GM19463 (cell line): ENCODE results near the gene UBE3A.
"Not testable (repeated sequence)": the region's sequence is repeated elsewhere in the genome, so short reads cannot be mapped to it uniquely, and the experiment has no call there.

Experiments used
- ATAC-seq: cut with Tn5 transposase; IDR thresholded peaks from one replicate; pipeline ENCODE4 v1.9.1; 2021; ENCODE audit warnings: mild to moderate bottlenecking, moderate library complexity; ENCODE audit not compliant: unreplicated experiment

UBE3A gene

GRCh38 chr15:25438601-25439368, at the start of gene UBE3A:
Gene UBE3A (minus strand): TSS chr15:25439024. CDS start chr15:25409107, 29,917 bp downstream.
- peak; percentile 84 for ATAC-seq

GRCh38 chr15:25487226-25487884, 48.5 kb upstream of the UBE3A start:
- no peak for ATAC-seq

GRCh38 chr15:25486051-25486450, 47.2 kb upstream of the UBE3A start:
- ATAC-seq = no peak

DNA sequence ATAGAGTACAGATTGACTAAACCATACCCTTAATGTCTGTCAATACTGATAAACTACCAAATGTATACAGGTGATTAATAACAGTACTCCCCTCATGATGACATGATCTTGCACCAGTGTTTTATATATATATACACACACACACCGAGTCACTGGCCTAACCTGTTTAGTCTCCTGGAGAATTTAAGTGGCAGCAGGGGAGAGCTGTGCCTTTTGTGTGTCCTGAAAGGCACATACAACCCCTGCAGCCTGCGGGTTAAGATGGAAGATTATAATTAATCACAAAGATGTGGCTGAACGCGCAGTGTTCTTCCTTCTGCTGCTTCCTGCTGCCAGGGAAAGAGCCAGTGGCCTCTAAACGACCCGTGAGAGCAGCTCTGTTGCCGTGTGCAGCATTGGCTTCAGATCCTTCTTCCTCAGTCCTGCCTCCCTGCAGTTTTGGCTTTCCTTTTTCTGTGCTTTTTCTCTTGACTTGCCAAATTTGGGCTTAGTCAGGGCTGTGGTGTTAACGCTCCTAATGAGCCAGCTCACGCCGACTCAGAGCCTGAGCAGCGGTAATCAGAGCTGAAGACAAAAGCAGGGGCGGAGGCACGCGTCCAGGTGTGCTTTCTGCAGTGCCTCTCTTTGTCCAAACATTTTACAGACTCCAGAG, 42.5 kb upstream of the UBE3A start:
- ATAC-seq = no peak

DNA sequence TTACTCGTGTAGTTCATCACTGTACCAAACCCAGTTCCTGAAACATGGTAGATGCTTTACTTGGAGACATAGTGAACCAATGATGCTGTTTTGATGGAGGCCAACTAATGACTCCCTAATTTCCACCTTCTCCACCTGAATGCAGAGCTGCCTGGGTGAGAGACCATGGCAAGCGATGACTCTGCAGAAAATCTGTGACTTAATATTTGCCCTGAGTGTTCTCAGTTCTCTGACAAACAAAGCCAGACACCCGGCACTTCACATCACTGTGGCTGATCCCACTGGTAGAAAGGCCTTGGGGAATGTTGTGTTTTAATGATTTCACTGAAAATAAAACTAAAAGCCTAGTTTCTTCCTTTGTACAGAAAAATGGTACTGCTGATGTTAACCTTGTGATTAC, 39.5 kb upstream of the UBE3A start:
- no peak for ATAC-seq

- ATAC-seq = no peak
Measured at GRCh38 chr15:25477816-25478215, 39.0 kb upstream of the UBE3A start.

DNA sequence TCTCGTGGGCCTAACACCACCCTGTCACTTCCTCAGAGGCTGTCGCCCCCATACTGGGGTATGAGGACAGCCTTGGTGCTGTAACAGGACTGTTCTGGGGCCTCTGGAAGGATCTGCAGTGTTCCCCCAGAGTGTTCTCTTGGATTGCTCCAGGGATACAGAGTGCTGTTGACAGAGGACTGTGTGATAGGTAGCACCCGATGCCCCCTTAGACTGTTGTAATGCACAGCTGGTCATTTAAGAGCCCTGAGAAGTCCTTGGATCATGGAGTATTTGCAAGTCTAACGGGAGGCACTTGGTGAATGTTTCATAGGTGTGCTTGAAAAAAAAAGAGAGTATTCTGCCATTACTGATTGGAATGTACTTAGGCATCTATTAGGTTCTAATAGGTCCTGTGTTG, 35.4 kb upstream of the UBE3A start:
- no peak for ATAC-seq

- ATAC-seq = no peak
Measured at GRCh38 chr15:25470230-25470629, 31.4 kb upstream of the UBE3A start.

DNA sequence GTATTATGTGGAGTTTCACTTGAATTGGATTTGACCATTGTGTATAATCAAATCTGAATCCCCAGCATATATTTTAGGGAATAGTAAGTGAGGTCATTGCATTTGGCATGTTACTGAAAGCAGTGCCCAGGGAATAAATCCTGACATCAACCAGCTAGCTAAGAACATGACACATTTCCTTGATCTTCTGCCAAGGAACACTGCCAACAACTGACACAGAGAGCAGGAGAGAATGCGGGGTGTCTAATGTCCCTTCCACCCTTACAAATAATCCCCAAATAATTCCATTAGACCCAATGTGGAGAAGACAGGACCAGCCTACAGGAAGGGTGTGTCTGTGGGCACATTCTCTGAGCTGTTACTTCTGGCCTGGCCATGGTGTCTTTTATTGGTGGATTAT, 30.6 kb upstream of the UBE3A start:
- no peak for ATAC-seq

GRCh38 chr15:25468611-25469010, 29.8 kb upstream of the UBE3A start:
- no peak for ATAC-seq

DNA sequence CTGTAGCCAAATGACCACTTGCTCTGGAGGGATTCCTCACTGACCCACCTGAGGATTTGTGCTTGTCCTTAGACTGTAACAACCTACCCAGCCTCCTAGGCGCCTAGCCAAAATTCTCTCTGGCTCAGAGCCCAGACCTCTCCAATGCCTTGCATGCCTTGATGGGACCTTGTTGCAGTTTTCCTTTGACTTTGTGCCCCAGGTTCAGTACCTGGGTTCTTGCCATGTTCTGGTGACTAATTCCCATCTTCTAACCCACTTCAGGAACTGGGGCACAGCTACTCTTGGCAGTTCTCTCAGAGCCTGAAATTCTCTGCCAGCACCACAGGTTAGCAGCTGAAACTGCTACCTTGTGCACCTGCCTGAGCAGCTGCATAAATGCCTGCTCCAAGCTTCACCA, 27.0 kb upstream of the UBE3A start:
- ATAC-seq = no peak

DNA sequence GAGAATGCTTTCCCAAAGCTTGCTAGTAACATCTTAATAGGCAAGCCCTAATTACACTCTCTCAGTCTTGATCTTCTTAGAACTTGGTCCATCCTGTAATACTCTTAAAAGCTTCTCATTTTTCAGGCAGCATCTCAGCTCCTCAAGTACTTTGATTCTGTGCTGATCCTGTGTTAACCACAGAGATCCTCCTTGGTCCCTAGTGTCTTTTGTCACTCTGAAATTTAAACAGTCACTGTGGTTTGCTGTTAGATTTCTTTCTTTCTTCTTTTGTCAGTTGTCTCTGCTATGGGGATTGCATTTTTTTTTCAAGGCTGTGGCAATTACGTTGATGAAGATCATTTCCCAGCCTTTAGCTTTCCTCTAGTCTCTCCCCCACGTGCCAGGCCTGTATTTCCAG, 26.0 kb upstream of the UBE3A start:
- ATAC-seq = no peak

DNA sequence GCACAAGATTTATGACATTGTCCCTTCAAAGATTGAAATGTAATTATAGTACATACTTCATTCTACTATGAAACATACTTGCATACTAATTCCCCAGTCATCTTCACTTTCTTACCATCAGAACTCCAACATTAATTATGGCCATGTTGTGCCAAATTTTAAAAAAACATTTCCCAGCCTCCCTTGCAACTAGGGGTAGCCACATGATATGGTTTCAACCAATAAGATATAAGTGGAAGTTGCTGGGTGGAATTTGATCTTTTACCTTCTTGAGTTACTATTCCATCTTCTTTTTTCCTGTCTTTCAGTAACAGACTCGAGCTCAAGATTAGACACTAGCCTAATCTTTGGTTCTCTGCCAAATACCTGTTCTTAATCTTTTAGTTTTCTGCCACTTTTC, 25.6 kb upstream of the UBE3A start:
- no peak for ATAC-seq

DNA sequence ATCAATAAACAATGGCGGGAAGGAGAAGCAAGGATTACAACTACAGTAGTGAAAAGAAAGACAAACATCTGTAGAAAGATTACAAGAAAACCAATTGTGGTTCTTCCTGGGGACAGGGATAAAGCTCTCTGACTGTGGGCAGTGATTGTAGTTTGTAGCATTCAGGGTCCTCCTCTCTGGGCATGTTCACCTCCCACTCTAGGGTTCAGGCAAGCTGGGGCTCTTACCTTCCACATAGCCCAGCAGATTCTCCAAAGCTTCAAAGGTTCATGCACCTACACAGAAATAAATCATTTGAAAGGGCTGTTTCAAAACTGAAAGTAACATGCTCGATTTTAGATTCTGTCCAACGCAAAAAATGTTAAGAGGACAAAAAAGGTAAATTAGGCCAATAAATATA, 17.4 kb upstream of the UBE3A start:
- ATAC-seq = no peak

- no peak for ATAC-seq
Measured at GRCh38 chr15:25455226-25455625, 16.4 kb upstream of the UBE3A start.

- ATAC-seq = no peak
Measured at GRCh38 chr15:25454771-25455170, 15.9 kb upstream of the UBE3A start.

DNA sequence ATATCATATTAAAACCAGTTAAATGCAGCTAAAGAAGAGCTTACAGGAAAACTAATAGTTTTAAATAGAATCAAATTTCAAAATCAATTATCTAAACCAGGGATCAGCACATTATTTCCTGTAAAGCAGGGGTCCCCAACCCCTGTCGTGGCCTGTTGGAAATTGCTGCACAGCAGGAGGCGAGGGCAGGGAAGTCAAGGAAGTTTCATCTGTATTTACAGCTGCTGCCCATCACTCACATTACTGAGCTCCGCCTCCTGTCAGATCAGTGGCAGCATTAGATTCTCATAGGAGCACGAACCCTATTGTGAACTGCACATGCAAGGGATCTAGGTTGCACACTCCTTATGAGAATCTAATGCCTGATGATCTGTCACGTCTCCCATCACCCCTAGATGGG, 14.4 kb upstream of the UBE3A start:
- ATAC-seq = not testable (repeated sequence)

- no peak for ATAC-seq
Measured at GRCh38 chr15:25451501-25451900, 12.7 kb upstream of the UBE3A start.

GRCh38 chr15:25450163-25450562, 11.3 kb upstream of the UBE3A start:
- ATAC-seq = no peak

DNA sequence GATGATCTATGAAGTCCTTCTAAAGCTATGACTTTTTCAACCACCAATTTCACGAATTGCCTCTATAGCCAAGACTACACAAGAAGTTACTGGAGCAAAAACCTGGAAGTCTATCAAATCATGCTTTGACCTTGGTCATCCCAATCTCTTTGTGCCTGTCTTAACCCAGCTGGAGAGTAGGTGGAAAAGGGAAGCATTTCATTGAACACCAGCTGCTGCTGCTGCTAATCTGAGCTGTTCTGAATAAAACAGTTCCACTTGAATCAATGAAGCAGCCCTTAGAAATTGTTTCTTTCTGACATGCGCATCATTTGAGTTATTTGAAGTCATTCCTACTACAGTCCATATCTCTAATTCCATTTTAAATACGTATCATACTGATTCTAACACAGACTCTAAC, 7.3 kb upstream of the UBE3A start:
- ATAC-seq = no peak

GRCh38 chr15:25445412-25445811, 6.6 kb upstream of the UBE3A start:
- ATAC-seq = no peak

DNA sequence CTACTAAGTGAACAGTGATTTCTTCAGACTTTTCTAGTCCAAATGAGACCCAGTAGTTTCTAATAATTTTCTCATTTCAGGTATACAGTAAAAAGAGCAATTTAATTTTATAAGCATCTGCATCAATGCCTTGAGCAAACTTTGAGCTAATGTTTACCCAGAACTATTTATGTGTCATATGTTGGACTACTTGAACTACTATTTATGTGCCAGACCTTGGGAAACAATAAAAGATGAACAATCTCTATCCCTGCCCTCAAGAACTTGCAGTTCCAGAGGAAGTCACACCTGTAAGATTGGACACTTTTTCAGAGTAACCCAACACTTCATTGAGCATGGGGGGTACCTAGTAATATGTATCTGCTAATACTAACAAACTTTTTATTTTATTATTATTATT, 2.3 kb upstream of the UBE3A start:
- no peak for ATAC-seq
